Hepatocyte (in vitro differentiated cells): ENCODE measurements around the gene ACOXL.

Experiments used
- EZH2 ChIP-seq: fragments of 200-600 bp; sonication (generic); IDR thresholded peaks from 2 replicates; pipeline ENCODE4 v1.6.1; 2016; ENCODE audit warnings: antibody characterized with exemption, mild to moderate bottlenecking, borderline replicate concordance
- EZH2phosphoT487 ChIP-seq: fragments of 200-600 bp; sonication (generic); IDR thresholded peaks from one replicate; pipeline ENCODE4 v1.6.1; 2018; ENCODE audit warnings: antibody characterized with exemption, mild to moderate bottlenecking, low read depth, moderate library complexity; ENCODE audit not compliant: unreplicated experiment, severe bottlenecking
- TF ChIP-seq, protein P1 (sequence below): fragments of 200-600 bp; sonication (generic); IDR thresholded peaks from 2 replicates; pipeline ENCODE4 v1.5.1; 2016; ENCODE audit warnings: antibody characterized with exemption, mild to moderate bottlenecking; ENCODE audit not compliant: poor library complexity

- TF ChIP-seq, protein P1, sequence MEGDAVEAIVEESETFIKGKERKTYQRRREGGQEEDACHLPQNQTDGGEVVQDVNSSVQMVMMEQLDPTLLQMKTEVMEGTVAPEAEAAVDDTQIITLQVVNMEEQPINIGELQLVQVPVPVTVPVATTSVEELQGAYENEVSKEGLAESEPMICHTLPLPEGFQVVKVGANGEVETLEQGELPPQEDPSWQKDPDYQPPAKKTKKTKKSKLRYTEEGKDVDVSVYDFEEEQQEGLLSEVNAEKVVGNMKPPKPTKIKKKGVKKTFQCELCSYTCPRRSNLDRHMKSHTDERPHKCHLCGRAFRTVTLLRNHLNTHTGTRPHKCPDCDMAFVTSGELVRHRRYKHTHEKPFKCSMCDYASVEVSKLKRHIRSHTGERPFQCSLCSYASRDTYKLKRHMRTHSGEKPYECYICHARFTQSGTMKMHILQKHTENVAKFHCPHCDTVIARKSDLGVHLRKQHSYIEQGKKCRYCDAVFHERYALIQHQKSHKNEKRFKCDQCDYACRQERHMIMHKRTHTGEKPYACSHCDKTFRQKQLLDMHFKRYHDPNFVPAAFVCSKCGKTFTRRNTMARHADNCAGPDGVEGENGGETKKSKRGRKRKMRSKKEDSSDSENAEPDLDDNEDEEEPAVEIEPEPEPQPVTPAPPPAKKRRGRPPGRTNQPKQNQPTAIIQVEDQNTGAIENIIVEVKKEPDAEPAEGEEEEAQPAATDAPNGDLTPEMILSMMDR, result no peak
- TF ChIP-seq EZH2, result no peak
- TF ChIP-seq EZH2phosphoT487, result no peak
Observed at GRCh38 chr2:111100765-111101162, 368.4 kb downstream of the ACOXL start.
